Activated T-cell treated with anti-CD3 and anti-CD28 coated beads, Interleukin-2, amount 50 U/mL, for 4 hours (primary cell): ENCODE measurements around the gene MYBPC2. TPM values are rescaled to one million over a fixed set of nuclear protein-coding genes. Genes with fewer than 3 reads are reported as not detected.
"Not testable (repeated sequence)": the region's sequence is repeated elsewhere in the genome, so short reads cannot be mapped to it uniquely, and the experiment has no call there.

Experiments used
- ATAC-seq, 2 donors: fragments of 200-7000 bp; cut with Tn5 transposase; one replicate each; pipeline ENCODE4 v1.10.0; 2021
- DNase-seq: peaks from one replicate; pipeline ENCODE4 v3.0.0-alpha.2; 2020
- H3K27me3 Mint-ChIP-seq: one replicate; pipeline ENCODE4 v1.8.0; 2021; ENCODE audit warnings: low read depth, mixed read lengths
- H3K36me3 Mint-ChIP-seq: one replicate; pipeline ENCODE4 v1.8.0; 2022; ENCODE audit warnings: mixed read lengths; ENCODE audit not compliant: insufficient read depth
- H3K4me1 Mint-ChIP-seq: one replicate; pipeline ENCODE4 v1.8.0; 2021; ENCODE audit warnings: low read depth, mixed read lengths
- H3K4me3 Mint-ChIP-seq: one replicate; pipeline ENCODE4 v1.8.0; 2021; ENCODE audit warnings: mild to moderate bottlenecking, moderate library complexity, mixed read lengths
- H3K9me3 Mint-ChIP-seq: one replicate; pipeline ENCODE4 v1.8.0; 2021; ENCODE audit warnings: mixed read lengths
- total RNA-seq, 3 donors: library from RNA; stranded (reverse); gene quantifications; one replicate each; pipeline ENCODE4 v1.2.1, GENCODE V29; 2021

The MYBPC2 gene
- total RNA-seq, 3 donors from 2014 or later, result 0.08 to 0.60 TPM; not detected in 1

- ATAC-seq (no peak), DNase-seq (no peak)
- Mint-ChIP-seq H3K4me3 (no peak overlapping the region), H3K9me3 (no peaks in the 10 kb centered on the region), H3K27me3 (peaks cover 8% of the 10 kb centered on the region), H3K36me3 (no peaks in the 10 kb centered on the region), H3K4me1 (no peaks in the 10 kb centered on the region)
These were observed 34.9 kb downstream of the MYBPC2 start for GRCh38 chr19:50467566-50467965.

DNA sequence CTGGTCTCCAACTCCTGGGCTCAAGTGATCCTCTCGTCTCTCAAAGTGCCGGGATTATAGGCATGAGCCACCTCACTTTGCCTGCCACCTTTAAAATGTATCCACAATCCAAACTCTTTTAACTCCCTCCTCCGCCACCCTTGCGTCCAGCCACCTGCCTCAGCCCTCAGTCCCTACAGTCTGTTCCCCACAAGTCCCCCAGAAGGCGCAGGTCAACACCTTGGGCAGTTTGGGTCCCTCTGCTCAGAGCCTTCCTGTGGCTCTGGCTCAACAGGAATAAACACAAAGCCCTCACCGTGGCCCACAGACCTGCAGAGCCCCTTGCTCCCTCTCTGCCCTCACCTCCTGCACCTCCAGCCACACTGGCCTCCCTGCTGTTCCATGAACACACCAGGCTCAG, 36.1 kb downstream of the MYBPC2 start:
- Mint-ChIP-seq H3K9me3 (no peaks in the 10 kb centered on the region), H3K4me3 (no peak overlapping the region), H3K36me3 (no peaks in the 10 kb centered on the region), H3K4me1 (no peaks in the 10 kb centered on the region), H3K27me3 (peaks cover 7% of the 10 kb centered on the region)
- DNase-seq (no peak), ATAC-seq (no peak)

DNA sequence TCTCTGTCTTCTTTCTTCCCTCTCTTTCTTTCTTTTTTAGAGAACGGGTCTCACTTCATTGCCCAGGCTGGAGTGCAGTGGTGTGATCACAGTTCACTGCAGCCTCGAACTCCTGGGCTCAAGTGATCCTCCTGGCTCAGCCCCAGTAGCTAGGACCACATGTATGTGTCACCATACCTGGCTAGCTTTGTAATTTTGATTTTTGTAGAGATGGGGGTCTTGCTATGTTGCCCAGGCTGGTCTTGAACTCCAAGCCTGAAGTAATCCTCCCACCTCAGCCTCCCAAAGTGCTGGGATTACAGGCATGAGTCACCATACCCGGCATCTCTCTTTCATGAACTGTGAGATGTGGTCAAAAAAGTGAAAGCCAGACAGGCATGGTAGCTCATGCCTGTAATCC, 40.6 kb downstream of the MYBPC2 start:
- H3K27me3 Mint-ChIP-seq, ATAC-seq, H3K4me3 Mint-ChIP-seq, H3K36me3 Mint-ChIP-seq, H3K9me3 Mint-ChIP-seq, DNase-seq: not testable (repeated sequence)
- H3K4me1 Mint-ChIP-seq, result peaks cover 16% of the 10 kb centered on the region

GRCh38 chr19:50475101-50475568, 42.4 kb downstream of the MYBPC2 start:
- no peak for ATAC-seq
- Mint-ChIP-seq H3K27me3 (no peaks in the 10 kb centered on the region), H3K36me3 (peaks cover 6% of the 10 kb centered on the region), H3K4me3 (peak overlapping the region; percentile 93), H3K9me3 (no peaks in the 10 kb centered on the region), H3K4me1 (peaks cover 19% of the 10 kb centered on the region)
- no peak for DNase-seq

GRCh38 chr19:50475736-50476223, 43.1 kb downstream of the MYBPC2 start:
- ATAC-seq, result no peak

GRCh38 chr19:50476224-50476906, 43.7 kb downstream of the MYBPC2 start, which contains the start of the genes EMC10 and GARIN5A:
TSS of gene EMC10 (plus strand) at chr19:50476507. CDS start at chr19:50476545, 38 bp downstream.
TSS of gene GARIN5A (minus strand) at chr19:50476848. CDS start at chr19:50476388, 460 bp downstream.
- Mint-ChIP-seq H3K27me3 (no peaks in the 10 kb centered on the region), H3K4me1 (peaks cover 19% of the 10 kb centered on the region), H3K36me3 (peaks cover 6% of the 10 kb centered on the region), H3K4me3 (peak within 1 kb of the TSS; percentile 93), H3K9me3 (no peaks in the 10 kb centered on the region)
- ATAC-seq (peak; percentile 95), DNase-seq (peak; percentile 88)

More at GRCh38 chr19:50475736-50476223, 43.1 kb downstream of the MYBPC2 start:
- peaks cover 19% of the 10 kb centered on the region for H3K4me1 Mint-ChIP-seq
- H3K9me3 Mint-ChIP-seq, result no peaks in the 10 kb centered on the region
- H3K36me3 Mint-ChIP-seq, result peaks cover 6% of the 10 kb centered on the region
- no peaks in the 10 kb centered on the region for H3K27me3 Mint-ChIP-seq
- DNase-seq, result no peak
- H3K4me3 Mint-ChIP-seq, result peak overlapping the region; percentile 93

DNA sequence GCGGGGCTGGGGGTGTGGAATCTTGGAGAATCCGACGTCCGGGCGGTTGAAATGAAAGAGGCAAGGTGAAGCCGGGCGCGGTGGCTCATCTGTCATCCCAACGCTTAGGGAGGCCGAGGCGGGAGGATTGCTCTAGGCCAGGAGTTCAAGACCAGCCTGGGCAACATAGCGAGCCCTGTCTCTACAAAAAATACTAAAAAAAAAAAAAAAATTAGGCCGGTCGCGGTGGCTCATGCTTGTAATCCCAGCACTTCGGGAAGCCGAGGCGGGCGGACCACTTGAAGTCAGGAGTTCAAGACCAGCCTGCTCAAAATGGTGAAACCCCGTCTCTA, 44.2 kb downstream of the MYBPC2 start:
- H3K27me3 Mint-ChIP-seq, result no peaks in the 10 kb centered on the region
- H3K36me3 Mint-ChIP-seq, result peaks cover 6% of the 10 kb centered on the region
- DNase-seq, result no peak
- H3K4me3 Mint-ChIP-seq, result peak overlapping the region; percentile 93
- peaks cover 19% of the 10 kb centered on the region for H3K4me1 Mint-ChIP-seq
- H3K9me3 Mint-ChIP-seq, result no peaks in the 10 kb centered on the region
- no peak for ATAC-seq

DNA sequence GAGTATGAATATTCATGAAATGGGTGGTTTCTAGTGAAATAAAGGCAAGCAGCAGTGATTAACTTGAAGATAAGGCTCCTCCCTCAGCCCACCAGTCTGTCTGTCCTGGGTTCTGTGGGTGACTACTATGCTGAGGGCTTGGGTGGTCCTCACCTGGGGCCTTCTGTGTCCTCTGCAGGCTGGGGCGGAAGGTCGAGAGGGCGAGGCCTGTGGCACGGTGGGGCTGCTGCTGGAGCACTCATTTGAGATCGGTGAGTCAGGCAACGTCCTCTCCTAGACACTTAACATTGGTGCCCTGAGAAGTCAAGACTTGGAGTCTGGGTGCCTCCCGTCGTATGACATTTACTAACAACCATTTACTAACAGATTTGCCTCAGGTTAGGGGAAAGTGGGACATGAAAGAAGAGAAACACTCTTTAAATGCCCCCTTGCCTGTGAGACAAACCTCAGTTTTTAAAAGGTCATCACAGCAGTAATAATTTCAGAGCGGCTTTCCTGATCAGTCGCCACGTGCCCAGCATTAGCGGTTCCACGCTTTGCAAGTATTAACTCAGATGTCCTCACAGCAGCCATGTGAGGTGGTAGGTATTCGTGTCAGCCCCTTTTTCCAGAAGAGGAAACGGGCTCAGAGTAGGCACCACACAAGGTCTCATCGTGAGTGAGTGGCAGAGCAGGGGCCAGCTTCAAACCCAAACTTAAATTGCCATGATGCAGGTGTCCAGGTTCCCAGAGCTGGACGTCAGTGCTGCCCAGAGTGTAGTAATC, 45.2 kb downstream of the MYBPC2 start:
- no peaks in the 10 kb centered on the region for H3K27me3 Mint-ChIP-seq
- DNase-seq, result no peak
- ATAC-seq, result no peak
- no peaks in the 10 kb centered on the region for H3K9me3 Mint-ChIP-seq
- H3K36me3 Mint-ChIP-seq, result peaks cover 6% of the 10 kb centered on the region
- H3K4me3 Mint-ChIP-seq, result peak overlapping the region; percentile 93
- peaks cover 19% of the 10 kb centered on the region for H3K4me1 Mint-ChIP-seq

- H3K36me3 Mint-ChIP-seq, result peaks cover 12% of the 10 kb centered on the region
These were observed 46.4 kb downstream of the MYBPC2 start for GRCh38 chr19:50478901-50479715.

GRCh38 chr19:50479761-50480251, 47.1 kb downstream of the MYBPC2 start:
- Mint-ChIP-seq H3K4me1 (peaks cover 19% of the 10 kb centered on the region), H3K27me3 (no peaks in the 10 kb centered on the region), H3K4me3 (no peak overlapping the region), H3K9me3 (no peaks in the 10 kb centered on the region), H3K36me3 (peaks cover 15% of the 10 kb centered on the region)
- ATAC-seq (no peak), DNase-seq (no peak)

More at GRCh38 chr19:50478901-50479715, 46.4 kb downstream of the MYBPC2 start:
- no peaks in the 10 kb centered on the region for H3K27me3 Mint-ChIP-seq
- DNase-seq, result no peak
- no peak for ATAC-seq
- peaks cover 19% of the 10 kb centered on the region for H3K4me1 Mint-ChIP-seq
- H3K9me3 Mint-ChIP-seq, result no peaks in the 10 kb centered on the region
- peak overlapping the region; percentile 43 for H3K4me3 Mint-ChIP-seq

DNA sequence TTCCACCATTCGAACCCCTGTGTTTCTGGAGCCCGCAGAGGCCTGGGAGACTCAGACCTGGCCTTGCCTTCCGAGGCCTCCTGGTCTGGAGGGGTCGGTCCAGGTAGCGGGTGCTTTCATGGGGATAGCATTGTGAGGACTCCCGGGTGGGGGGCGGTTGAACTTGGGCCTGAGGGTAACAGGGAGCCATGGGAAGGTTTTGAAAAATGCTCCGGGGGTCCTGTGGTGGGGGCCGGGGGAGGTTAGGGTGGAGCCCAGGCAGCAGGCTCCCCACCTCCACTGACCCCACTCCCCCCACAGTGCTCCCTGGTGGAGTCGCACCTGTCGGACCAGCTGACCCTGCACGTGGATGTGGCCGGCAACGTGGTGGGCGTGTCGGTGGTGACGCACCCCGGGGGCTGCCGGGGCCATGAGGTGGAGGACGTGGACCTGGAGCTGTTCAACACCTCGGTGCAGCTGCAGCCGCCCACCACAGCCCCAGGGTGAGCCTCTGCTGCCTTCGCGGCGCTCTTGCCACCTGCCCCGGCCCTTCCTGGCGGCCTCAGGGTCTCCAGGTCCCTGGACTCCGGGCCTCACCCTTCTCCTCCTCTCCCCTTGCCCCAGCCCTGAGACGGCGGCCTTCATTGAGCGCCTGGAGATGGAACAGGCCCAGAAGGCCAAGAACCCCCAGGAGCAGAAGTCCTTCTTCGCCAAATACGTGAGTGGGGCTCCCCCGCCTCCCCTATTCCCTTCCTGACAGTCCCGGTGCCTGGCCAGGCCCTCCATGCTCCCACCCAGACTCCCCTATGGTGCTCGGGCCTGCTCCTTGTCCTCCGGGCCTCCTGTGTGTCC, 47.8 kb downstream of the MYBPC2 start:
- Mint-ChIP-seq H3K9me3 (no peaks in the 10 kb centered on the region), H3K4me3 (no peak overlapping the region), H3K27me3 (no peaks in the 10 kb centered on the region), H3K36me3 (peaks cover 19% of the 10 kb centered on the region), H3K4me1 (peaks cover 19% of the 10 kb centered on the region)
- ATAC-seq, result no peak
- no peak for DNase-seq

DNA sequence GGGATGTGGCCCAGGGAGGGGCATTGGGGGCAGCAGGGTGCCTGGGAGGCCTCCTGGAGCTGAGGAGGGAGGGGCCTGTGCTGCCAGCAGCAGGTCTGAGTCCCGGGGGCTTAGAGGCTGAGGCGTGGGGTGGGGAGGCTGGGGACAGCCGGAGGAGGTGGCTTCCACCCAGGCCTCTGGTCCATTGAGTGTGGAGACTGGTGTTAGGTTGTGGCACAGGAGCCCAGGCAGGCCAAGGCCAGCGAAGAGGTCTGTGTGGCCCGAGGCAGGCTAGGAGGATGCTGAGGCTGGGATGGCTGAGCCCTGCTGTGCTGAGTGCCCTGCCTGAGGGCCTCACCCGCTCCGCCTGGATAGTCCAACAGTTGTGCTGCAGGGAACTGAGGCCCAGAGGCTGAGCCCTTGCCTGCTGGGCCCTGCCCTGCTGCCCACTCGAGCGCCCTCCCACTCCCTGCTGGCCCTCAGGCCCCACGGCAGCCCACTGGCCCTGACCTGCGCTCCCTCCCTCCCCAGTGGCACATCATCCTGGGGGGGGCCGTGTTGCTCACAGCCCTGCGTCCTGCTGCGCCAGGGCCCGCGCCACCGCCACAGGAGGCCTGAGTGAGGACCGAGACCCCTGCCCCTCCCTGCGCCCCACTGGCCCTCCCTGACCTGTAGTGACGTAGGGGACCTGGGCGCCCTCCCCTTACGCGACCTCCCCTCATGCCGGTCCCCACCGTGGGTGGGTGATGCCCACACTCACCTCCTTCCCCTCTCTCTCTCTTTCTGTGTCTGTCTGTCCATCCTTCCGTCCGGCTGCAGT, 48.9 kb downstream of the MYBPC2 start:
- ATAC-seq (no peak), DNase-seq (no peak)
- H3K9me3 Mint-ChIP-seq, result no peaks in the 10 kb centered on the region
- H3K4me1 Mint-ChIP-seq, result peaks cover 18% of the 10 kb centered on the region
- H3K4me3 Mint-ChIP-seq, result no peak overlapping the region
- H3K27me3 Mint-ChIP-seq, result no peaks in the 10 kb centered on the region
- H3K36me3 Mint-ChIP-seq, result peaks cover 19% of the 10 kb centered on the region
